ENCODE measurements around the gene EEF1A1.
"Not testable (repeated sequence)": the region's sequence is repeated elsewhere in the genome, so short reads cannot be mapped to it uniquely, and the experiment has no call there.

The EEF1A1 gene

DNA sequence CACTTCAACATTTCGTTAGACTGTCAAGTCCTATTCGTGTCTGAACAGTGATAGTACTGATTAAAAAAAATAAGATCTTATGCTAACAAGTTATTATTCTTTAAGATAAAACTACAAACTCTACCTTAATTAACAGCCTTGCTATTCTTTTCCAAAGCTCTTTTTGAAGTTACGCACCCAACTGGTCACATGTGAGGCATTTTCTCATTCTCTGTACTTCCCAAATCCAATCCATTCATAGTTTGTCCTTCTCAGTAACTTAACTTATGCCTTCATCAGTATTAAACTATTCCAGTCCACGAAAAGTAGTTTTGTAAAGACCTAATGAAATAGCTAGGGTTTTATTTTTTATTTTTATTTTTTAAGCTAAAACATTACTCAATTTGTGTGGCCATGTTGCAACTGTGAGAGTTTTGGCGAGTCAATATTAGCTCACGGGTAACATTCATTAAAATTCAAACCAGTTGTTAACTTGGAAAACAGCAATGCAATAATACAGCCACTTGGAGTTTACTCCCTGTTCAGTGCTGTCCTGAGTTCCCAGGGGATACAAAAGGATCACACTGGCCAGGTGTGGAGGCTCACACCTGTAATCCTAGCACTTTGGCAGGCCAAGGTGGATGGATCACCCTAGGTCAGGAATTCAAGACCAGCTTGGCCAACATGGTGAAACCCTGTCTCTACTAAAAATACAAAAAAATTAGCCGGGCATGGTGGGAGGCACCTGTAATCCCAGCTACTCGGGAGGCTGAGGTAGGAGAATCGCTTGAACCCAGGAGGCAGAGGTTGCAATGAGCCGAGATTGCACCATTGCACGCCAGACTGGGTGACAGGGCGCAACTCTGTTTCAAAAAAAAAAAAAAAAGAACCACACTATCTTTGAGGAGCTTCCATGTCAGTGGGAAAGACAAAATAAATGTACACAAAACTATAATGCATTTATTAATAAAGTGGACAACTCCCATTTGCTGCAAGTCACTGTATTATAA lies 27.9 kb upstream of the EEF1A1 start:
- no peaks in the 10 kb centered on the region for H3K9me3 Mint-ChIP-seq
- no peak for ATAC-seq
- no peaks in the 10 kb centered on the region for H3K27me3 Mint-ChIP-seq
- H3K36me3 Mint-ChIP-seq, result peaks cover 6% of the 10 kb centered on the region
- no peak overlapping the region for H3K4me3 Mint-ChIP-seq
- H3K4me1 Mint-ChIP-seq, result peaks cover 10% of the 10 kb centered on the region
- no peak overlapping the region for H3K27ac Mint-ChIP-seq

GRCh38 chr6:73547036-73547435 lies 26.2 kb upstream of the EEF1A1 start:
- Mint-ChIP-seq H3K27me3 (no peaks in the 10 kb centered on the region), H3K4me3 (no peak overlapping the region), H3K36me3 (peaks cover 6% of the 10 kb centered on the region), H3K27ac (no peak overlapping the region), H3K4me1 (peaks cover 10% of the 10 kb centered on the region), H3K9me3 (no peaks in the 10 kb centered on the region)
- no peak for ATAC-seq

DNA sequence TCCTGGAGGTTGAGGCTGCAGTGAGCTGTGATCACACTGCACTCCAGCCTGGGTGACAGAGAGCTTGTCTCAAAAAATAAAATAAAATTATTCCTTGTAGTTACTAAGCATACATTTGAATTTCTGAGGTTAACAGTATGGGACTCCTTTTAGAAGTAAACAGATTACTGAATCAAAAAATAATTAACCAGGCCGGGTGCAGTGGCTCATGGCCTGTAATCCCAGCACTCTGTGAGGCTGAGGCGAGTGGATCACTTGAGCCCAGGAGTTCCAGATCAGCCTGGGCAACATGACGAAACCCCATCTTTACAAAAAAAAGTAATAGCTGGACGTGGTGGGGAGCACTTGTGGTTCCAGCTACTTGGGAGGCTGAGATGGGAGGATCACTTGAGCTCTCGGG lies 22.1 kb upstream of the EEF1A1 start:
- H3K4me3 Mint-ChIP-seq, result no peak overlapping the region
- no peaks in the 10 kb centered on the region for H3K27me3 Mint-ChIP-seq
- H3K4me1 Mint-ChIP-seq, result peaks cover 16% of the 10 kb centered on the region
- H3K9me3 Mint-ChIP-seq, result no peaks in the 10 kb centered on the region
- H3K36me3 Mint-ChIP-seq, result peaks cover 6% of the 10 kb centered on the region
- ATAC-seq, result no peak
- H3K27ac Mint-ChIP-seq, result no peak overlapping the region

GRCh38 chr6:73542481-73542880 lies 21.6 kb upstream of the EEF1A1 start:
- not testable (repeated sequence) for ATAC-seq, H3K9me3 Mint-ChIP-seq, H3K36me3 Mint-ChIP-seq, H3K27ac Mint-ChIP-seq, H3K27me3 Mint-ChIP-seq, H3K4me3 Mint-ChIP-seq
- peaks cover 20% of the 10 kb centered on the region for H3K4me1 Mint-ChIP-seq

DNA sequence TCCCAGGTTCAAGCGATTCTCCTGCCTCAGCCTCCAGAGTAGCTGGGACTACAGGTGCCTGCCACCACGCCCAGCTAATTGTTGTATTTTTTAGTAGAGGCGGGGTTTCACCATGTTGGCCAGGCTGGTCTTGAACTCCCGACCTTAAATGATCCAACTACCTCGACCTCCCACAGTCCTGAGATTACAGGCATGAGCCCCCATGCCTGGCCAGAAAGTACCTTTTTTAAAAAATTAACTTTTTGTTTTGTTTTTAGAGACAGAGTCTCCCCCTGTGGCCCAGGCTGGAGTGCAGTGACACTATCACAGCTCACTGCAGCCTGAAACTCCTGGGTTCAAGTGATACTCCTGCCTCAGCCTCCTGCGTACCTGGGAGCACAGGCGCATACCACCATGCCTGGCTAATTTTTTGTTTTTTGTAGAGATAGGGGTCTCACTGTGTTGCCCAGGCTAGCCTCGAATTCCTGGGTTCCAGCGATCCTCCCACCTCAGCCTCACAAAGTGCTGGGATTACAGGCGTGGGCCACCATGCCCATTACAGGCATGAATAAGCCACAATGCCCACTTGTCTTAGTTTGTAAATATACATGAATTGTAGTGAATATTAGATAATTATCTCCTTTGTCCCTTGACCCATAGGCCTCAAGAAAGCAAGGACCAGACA lies 17.4 kb upstream of the EEF1A1 start:
- no peaks in the 10 kb centered on the region for H3K9me3 Mint-ChIP-seq
- H3K36me3 Mint-ChIP-seq, result no peaks in the 10 kb centered on the region
- H3K27me3 Mint-ChIP-seq, result no peaks in the 10 kb centered on the region
- peaks cover 13% of the 10 kb centered on the region for H3K4me1 Mint-ChIP-seq
- ATAC-seq, result no peak
- no peak overlapping the region for H3K4me3 Mint-ChIP-seq
- H3K27ac Mint-ChIP-seq, result peak overlapping the region; percentile 83

DNA sequence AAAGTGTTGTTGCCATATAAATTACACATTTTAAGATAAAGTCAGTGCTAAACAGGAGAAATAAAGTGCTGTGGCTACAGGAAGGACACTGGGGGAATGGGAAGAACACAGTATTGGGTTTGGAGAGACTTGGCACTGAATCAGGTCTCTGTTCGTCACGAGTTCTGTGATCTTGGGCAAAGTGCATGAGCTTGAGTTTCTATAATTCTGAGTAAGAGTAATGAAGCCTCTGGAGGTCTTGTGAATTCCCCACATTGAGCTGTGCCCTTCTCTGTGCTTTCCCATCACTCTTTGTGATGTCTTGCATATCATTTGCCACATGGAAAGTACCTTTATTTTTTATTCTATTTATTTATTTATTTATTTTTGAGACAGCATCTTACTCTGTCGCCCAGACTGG lies 16.8 kb upstream of the EEF1A1 start:
- Mint-ChIP-seq H3K9me3 (no peaks in the 10 kb centered on the region), H3K36me3 (no peaks in the 10 kb centered on the region), H3K27ac (peak overlapping the region; percentile 83), H3K27me3 (no peaks in the 10 kb centered on the region), H3K4me1 (peaks cover 13% of the 10 kb centered on the region), H3K4me3 (no peak overlapping the region)
- peak; percentile 86 for ATAC-seq

- Mint-ChIP-seq H3K9me3 (no peaks in the 10 kb centered on the region), H3K36me3 (no peaks in the 10 kb centered on the region)
- ATAC-seq, result no peak
These were observed 13.8 kb upstream of the EEF1A1 start for GRCh38 chr6:73534628-73535027.

GRCh38 chr6:73532293-73532692 lies 11.5 kb upstream of the EEF1A1 start:
- H3K36me3 Mint-ChIP-seq, result no peaks in the 10 kb centered on the region
- no peaks in the 10 kb centered on the region for H3K27me3 Mint-ChIP-seq
- no peak overlapping the region for H3K4me3 Mint-ChIP-seq
- peaks cover 1% of the 10 kb centered on the region for H3K4me1 Mint-ChIP-seq
- no peak overlapping the region for H3K27ac Mint-ChIP-seq
- no peak for ATAC-seq
- no peaks in the 10 kb centered on the region for H3K9me3 Mint-ChIP-seq

More at GRCh38 chr6:73534628-73535027, 13.8 kb upstream of the EEF1A1 start:
- H3K27me3 Mint-ChIP-seq, result no peaks in the 10 kb centered on the region
- peaks cover 13% of the 10 kb centered on the region for H3K4me1 Mint-ChIP-seq
- no peak overlapping the region for H3K4me3 Mint-ChIP-seq
- no peak overlapping the region for H3K27ac Mint-ChIP-seq

DNA sequence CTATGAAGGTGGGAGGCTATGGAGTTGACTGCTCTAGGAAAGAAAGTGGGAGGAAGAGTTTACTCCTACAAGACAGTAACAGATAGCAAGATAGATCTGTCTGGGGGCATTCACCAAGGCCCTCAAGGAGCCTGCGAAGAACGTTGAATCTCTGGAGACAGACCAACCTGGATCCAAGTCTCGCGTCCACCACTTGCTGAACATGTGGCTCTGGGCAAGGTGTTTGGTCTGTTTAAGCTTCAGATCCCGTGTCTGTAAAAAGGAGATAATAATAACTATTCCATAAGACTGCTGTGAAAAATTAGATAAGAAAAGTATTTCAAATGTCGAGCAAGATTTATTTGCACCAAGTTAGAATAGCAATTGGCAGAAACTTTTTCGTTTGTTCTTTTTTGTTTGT lies 8.1 kb upstream of the EEF1A1 start:
- no peaks in the 10 kb centered on the region for H3K27me3 Mint-ChIP-seq
- peaks cover 5% of the 10 kb centered on the region for H3K4me1 Mint-ChIP-seq
- H3K9me3 Mint-ChIP-seq, result no peaks in the 10 kb centered on the region
- no peak for ATAC-seq
- H3K27ac Mint-ChIP-seq, result no peak overlapping the region
- no peak overlapping the region for H3K4me3 Mint-ChIP-seq
- H3K36me3 Mint-ChIP-seq, result no peaks in the 10 kb centered on the region

GRCh38 chr6:73525546-73526330 lies 4.9 kb upstream of the EEF1A1 start:
- Mint-ChIP-seq H3K4me3 (no peak overlapping the region), H3K4me1 (peaks cover 8% of the 10 kb centered on the region), H3K36me3 (peaks cover 3% of the 10 kb centered on the region), H3K27me3 (no peaks in the 10 kb centered on the region), H3K9me3 (no peaks in the 10 kb centered on the region), H3K27ac (no peak overlapping the region)
- ATAC-seq, result no peak

DNA sequence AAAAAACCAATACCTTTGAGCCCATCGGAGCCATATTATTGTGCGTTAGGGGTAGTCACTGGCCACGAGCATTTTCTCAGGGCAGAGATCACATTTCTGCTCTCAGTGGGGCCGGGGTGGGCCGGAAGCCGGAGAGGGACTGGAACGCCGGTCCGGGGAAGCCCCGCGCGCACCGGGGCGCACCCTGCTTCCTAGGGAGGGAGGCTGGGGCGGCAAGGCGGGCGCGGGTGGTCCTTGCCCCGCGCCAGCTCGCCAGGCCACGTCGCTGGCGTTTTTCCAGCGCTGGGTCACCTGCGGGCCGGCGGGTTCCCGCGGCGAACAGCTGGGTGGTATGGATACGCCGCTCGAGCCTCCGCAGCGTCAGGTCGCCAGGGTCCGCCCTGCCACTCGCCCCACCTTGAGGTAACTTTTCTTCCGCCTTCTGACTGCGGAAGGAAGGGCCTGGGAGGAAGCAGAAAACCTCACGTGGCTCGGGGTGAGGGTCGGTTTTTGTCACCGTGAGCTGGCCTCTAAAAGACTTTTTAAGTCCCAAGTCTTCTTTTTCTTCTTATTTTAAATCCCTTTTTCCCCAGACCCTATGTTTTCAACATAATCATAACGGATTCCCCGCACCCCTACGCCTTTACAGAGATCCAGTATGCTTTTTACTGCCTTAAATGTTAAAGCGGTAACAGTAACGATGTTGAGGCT lies 2.7 kb upstream of the EEF1A1 start:
- Mint-ChIP-seq H3K36me3 (peaks cover 24% of the 10 kb centered on the region), H3K9me3 (no peaks in the 10 kb centered on the region), H3K27ac (peak overlapping the region; percentile 100), H3K4me1 (peaks cover 27% of the 10 kb centered on the region), H3K4me3 (peak overlapping the region; percentile 98), H3K27me3 (no peaks in the 10 kb centered on the region)
- peak; percentile 70 for ATAC-seq

DNA sequence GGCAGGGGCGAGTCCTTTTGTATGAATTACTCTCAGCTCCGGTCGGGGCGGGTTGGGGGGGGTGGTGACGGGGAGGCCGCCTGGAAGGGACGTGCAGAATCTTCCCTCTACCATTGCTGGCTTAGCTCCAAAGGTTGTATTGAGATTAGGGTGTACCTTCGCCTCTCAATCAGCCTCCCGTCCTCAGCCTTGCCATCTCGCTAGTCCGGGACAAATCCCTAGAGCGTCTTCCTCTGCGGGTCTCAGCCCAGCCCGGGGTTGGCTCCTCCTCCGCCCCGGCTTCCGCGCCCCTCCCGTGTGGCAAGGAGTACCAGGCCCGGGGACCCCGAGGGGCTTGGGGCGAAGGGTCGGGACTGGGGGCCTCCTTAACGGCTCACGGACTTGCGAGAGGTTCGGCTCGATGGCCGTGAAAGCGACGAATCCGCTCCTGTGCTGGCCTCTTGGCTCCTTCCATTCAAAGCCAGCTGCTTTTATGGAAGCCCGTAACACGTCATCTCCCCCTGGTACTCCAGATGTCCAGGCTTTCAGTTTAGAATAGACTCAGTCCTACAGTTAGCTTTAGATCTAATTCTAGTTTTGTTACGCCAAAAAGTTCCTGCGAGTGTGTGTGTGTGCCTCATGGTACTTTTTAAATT lies 636 bp upstream of the EEF1A1 start:
- Mint-ChIP-seq H3K9me3 (no peaks in the 10 kb centered on the region), H3K27ac (peak overlapping the region; percentile 100), H3K4me3 (peak overlapping the region; percentile 98), H3K4me1 (peaks cover 41% of the 10 kb centered on the region), H3K36me3 (peaks cover 37% of the 10 kb centered on the region), H3K27me3 (no peaks in the 10 kb centered on the region)
- ATAC-seq, result peak; percentile 70

- Mint-ChIP-seq H3K4me3 (peak overlapping the region; percentile 98), H3K27ac (peak overlapping the region; percentile 100), H3K4me1 (peaks cover 55% of the 10 kb centered on the region), H3K27me3 (no peaks in the 10 kb centered on the region), H3K36me3 (peaks cover 42% of the 10 kb centered on the region), H3K9me3 (no peaks in the 10 kb centered on the region)
- peak; percentile 42 for ATAC-seq
These were observed 725 bp downstream of the EEF1A1 start for GRCh38 chr6:73519926-73520687.

Measured in stimulated activated memory B cell treated with anti-CD40 and anti-IgM and Interleukin-4, amounts not matched to agents 10 μg/mL and 1 μg/mL and 100 μg/mL, for 72 hours (primary cell).